Anterior cingulate cortex (tissue), 58 donors: ENCODE measurements around the gene EPHA8.
A peak's percentile ranks its signal among the peaks of the same experiment; 100 is the strongest.

Source experiments
- DNase-seq, 58 donors: peaks; one replicate each; lab custom pipeline; 2025; lab: John Stamatoyannopoulos, UW

The EPHA8 gene

GRCh38 chr1:22562584-22563583 is at the start of gene EPHA8:
EPHA8 (plus strand) TSS chr1:22563489; CDS start chr1:22563636, 147 bp downstream.
- DNase-seq = peak in 4 of 58 donors; percentile 2 to 17 (median 10)

GRCh38 chr1:22516906-22517571 is 46.2 kb upstream of the EPHA8 start:
- no peak for DNase-seq

- no peak for DNase-seq
Measured at GRCh38 chr1:22517956-22518355, 45.3 kb upstream of the EPHA8 start.

GRCh38 chr1:22518379-22518778 is 44.9 kb upstream of the EPHA8 start:
- peak in 16 of 58 donors; percentile 9 to 64 (median 22) for DNase-seq

- DNase-seq = no peak
Measured at GRCh38 chr1:22520871-22521270, 42.4 kb upstream of the EPHA8 start.

GRCh38 chr1:22521692-22522091 is 41.6 kb upstream of the EPHA8 start:
- DNase-seq = no peak

GRCh38 chr1:22522221-22522743 is 41.0 kb upstream of the EPHA8 start:
- no peak for DNase-seq

GRCh38 chr1:22524481-22524880 is 38.8 kb upstream of the EPHA8 start:
- no peak for DNase-seq

GRCh38 chr1:22525211-22525610 is 38.1 kb upstream of the EPHA8 start:
- no peak for DNase-seq

GRCh38 chr1:22525646-22526045 is 37.6 kb upstream of the EPHA8 start:
- no peak for DNase-seq

- no peak for DNase-seq
Measured at GRCh38 chr1:22526098-22526497, 37.2 kb upstream of the EPHA8 start.

GRCh38 chr1:22526677-22527076 is 36.6 kb upstream of the EPHA8 start:
- no peak for DNase-seq

- no peak for DNase-seq
Measured at GRCh38 chr1:22527122-22527521, 36.2 kb upstream of the EPHA8 start.

- peak in 2 of 58 donors; percentile 11 to 33 for DNase-seq
Measured at GRCh38 chr1:22527555-22528296, 35.6 kb upstream of the EPHA8 start.

- no peak for DNase-seq
Measured at GRCh38 chr1:22528451-22528850, 34.8 kb upstream of the EPHA8 start.

- peak in 20 of 58 donors; percentile 4 to 55 (median 28) for DNase-seq
Measured at GRCh38 chr1:22529901-22530621, 33.2 kb upstream of the EPHA8 start.

GRCh38 chr1:22530715-22531114 is 32.6 kb upstream of the EPHA8 start:
- no peak for DNase-seq

GRCh38 chr1:22531251-22531650 is 32.0 kb upstream of the EPHA8 start:
- DNase-seq = no peak

- DNase-seq = no peak
Measured at GRCh38 chr1:22533244-22533895, 29.9 kb upstream of the EPHA8 start.
